DMS79 treated with DMSO at 0.1 percent for 48 hours (cell line): Measurements from ENCODE around the gene MOB3B.
"Not testable (repeated sequence)": the region's sequence is repeated elsewhere in the genome, so short reads cannot be mapped to it uniquely, and the experiment has no call there.

Experiments used
- DNase-seq: peaks from one replicate; lab custom pipeline; 2025; lab: John Stamatoyannopoulos, UW

The MOB3B gene

DNA sequence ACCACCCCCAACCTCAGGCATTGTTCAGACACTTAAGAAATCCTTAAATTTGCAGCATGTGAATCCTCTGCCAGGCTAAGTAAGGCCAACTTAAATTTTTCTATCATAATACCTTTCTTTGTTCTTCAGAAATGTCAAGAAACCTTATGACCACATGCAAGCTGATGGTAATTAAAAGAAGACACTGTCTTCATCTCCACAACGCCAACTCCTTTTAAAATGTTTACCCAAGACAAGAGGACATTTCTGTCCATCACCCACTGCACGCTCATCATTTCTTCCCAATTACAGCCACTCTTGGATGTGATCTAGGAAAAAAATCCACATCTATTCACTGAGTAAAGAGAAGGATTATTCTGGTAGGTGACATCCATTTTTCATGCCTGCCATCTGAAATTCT is 11.6 kb downstream of the MOB3B start:
- no peak for DNase-seq

DNA sequence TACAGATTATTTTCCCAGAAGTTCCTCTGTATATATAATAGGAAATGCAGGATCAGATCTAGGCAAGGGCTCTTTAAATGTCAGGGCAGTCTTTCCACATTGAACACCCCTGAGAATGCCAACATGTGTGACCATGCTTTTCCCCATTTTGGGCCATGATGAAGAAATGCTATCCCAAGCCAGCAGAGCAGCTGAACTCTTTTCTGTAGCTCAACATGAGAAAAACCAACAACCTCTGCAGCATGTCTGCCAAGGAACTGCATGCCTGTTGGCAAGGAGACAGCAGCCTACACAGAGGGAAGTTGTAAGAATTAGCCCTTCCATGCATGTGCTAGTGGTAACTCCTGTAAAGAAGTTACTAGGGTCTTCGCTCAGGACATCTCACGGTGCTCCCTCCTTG is 15.1 kb downstream of the MOB3B start:
- DNase-seq = no peak

DNA sequence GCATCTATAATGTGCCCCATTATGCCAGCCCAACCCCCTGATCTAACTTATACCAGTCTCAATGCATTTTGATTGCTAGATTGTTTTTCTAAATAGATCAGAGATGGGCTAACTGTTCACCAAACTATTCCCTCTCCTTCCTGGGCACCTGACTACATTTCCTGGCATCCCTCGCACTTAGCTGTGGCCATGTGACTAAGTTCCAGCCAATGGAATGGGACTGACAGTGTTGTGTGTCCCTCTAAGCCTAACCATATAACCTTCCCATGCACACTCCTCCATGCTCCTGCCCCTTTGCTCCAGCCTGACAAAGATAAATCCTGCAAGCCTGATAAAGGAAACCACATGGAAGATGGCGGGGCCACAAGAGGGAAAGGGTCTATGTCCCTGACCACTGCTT is 17.8 kb downstream of the MOB3B start:
- DNase-seq = no peak

DNA sequence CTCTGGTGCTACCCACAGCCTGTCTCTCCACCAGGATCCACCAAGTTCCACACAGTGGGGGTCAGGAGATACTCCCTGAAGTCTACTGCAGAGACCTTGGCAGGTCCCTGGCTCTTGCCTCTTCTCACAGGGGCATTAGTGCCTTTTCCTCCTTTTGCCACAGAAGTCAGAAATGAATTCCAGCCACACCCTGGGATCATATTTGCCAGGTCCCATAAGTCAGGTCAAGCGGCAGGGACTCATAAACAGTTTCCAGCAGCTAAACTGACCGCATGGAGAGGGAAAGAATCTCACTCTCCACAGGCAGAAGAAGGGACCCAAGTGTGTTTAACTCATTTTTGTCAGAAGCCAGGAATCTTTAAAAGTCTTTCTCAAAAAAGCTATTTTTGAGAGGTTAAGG is 18.8 kb downstream of the MOB3B start:
- DNase-seq = no peak

DNA sequence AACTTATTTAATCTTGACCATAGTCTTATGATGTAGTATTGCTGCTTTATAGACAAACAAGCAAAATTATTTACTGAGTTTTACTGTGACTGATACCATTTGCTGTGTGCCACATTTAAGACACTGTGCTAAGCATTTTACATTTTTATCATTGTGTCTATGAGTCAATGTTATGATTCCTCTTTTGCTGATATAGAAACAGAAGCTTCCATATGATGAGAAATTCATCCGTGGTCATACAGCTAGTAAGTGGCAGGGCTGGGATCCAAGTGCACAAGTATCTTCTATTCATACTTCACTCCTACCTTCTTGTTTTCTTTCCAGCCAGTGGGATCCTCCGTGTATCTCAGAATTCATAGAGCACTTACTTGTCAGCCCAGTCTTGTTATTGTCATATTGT is 22.6 kb downstream of the MOB3B start:
- DNase-seq = no peak

DNA sequence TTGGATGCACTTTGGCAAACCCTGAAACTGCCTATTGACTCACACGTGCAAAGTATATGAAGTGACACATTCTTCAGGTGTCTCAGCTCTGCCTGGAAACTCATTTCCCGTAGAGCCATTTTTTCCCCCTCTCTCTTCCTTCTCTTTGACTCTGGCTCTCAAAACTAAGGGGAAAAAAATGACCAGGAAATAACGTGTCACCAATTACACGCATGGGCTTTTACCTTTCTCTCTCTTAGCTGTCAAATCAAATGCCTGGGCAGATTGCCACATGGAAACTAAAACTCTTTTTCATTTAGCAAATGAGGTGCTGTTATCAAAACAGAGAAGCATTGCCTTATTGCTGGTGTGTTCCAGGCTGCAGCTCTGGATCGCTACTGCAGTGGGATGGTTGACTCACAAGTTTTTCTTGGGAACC is 23.9 kb downstream of the MOB3B start:
- DNase-seq = no peak

DNA sequence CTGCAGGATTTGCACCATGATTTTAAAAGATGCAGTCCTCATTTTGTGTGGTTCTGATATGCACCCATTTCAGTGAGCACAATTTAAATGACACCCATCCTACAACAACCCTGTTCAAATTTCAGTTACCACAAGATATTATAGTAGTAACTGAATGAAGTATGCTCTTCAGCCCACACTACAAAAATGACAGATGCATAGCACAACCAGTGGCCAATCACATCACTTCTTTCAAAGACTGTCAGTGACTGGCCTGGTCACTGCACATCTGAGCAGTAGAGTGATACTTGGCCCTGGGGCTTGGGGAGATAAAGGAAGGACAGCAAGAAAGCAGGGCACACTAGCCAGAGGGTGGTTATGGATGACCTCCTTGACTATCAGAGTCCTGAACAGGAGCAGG is 25.4 kb downstream of the MOB3B start:
- no peak for DNase-seq

DNA sequence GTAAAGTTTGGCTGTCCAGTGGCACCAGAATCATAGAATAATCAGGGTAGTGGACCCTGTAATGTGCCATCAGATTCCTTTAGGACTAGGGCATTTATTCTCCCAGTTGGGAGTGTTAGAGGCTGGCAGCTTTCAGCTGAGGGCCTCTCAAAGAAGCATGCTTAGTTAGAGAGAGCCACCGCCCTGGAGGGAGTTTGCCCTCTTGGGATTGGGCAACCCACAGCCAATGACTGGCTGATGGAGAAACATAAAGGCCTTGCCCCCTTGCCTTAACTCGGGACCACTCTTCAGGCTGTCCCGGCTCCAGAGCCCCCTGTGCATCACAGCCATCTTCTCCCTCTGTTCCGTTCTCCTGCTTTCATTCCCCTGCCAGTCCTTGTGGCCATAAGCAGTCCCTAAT is 26.0 kb downstream of the MOB3B start:
- DNase-seq = no peak

DNA sequence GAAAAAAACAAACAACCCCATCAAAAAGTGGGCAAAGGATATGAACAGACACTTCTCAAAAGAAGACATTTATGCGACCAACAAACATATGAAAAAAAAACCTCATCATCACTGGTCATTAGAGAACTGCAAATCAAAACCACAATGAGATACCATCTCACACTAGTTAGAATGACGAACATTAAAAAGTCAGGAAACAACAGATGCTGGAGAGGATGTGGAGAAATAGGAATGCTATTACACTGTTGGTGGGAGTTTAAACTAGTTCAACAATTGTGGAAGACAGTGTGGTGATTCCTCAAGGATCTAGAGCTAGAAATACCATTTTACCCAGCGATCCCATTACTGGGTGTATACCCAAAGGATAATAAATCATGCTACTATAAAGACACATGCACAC is 28.7 kb downstream of the MOB3B start:
- not testable (repeated sequence) for DNase-seq

DNA sequence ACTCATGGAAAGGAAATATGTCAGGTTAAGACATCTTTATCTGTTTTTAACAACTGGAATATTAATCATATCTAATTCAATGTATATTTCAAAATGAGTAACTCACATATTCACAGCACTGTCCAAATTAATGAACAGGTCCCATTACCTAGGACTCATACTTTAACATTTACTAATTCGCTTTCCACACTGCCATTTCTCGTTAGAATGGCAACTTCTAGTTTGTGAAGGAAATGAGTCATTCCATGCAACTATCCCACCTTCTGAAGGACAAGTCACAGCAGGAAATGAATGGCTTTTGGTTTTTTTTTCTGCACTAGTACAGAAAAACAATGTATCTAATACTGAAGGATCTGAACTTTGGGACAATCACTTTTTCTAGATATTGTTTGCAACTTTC is 30.2 kb downstream of the MOB3B start:
- DNase-seq = no peak

DNA sequence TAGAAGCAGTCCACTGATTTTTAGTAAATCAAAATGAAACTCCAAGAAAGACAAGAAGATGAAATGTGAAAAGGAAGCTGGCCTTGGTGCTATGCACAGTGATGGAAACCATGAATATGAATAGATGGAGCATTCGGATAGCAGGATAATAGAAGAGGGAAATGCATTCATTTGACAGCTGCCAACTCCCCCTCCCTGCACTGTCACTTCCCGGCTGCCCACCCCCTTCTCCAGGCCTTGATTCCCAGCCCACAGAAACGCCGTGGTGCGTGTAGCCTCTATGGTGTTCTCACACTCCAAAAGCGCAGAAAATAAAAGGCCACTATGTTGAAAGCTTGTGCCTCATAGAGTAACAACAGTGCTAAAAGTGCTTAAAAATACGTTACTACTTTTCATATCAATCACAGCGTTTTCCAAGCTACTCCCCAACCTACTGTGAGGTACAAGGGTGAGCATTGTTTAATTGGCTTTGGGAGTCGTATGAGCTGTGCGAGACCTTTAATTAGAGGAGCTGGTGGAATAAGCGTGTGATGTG is 31.7 kb downstream of the MOB3B start:
- no peak for DNase-seq

DNA sequence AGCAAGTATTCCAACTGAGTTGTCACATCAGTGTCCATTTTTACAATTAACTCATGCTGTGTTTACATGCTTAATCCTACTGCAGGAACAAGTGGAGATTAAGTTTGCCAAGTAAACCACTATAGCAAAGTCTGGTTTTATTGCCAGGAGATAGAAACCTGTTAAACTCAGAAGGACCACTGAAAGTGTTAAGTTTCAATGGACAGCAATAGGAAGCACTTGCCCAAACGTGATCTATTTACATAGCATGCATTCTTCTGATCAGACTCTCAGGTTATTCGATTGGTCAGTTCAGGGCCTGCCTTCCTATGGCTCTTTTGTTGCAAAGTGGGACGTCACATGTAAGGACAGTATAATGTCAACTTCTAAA is 33.5 kb downstream of the MOB3B start:
- DNase-seq = no peak

DNA sequence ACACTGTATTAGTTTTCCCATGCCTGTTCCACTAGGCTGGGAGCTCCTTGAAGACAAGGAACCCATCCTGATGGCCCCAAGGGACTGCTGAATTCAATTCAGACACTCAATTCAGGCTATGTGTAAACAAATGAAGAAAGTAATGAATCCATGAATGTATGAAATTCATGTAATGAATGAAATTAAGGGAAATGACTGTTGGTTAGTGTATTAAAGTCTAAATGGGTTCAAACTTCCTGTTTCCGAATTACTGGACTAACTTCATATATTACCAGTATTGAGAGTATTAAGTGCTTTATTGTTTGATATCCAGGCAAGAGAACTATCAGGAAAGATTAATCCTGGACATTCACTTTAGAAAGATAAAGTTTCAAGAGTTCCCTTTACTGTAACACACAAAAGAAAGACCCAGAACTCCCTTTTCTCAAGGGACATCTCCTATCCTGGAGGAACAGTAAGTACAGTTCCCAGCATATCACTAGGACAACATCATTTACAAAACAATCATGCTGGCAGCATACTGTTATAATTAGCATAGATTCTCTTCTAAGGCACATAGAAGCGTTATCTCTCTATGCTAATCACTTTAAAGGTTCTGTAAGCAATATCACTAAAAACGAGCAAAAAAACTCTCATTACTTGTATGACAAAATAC is 34.0 kb downstream of the MOB3B start:
- no peak for DNase-seq

DNA sequence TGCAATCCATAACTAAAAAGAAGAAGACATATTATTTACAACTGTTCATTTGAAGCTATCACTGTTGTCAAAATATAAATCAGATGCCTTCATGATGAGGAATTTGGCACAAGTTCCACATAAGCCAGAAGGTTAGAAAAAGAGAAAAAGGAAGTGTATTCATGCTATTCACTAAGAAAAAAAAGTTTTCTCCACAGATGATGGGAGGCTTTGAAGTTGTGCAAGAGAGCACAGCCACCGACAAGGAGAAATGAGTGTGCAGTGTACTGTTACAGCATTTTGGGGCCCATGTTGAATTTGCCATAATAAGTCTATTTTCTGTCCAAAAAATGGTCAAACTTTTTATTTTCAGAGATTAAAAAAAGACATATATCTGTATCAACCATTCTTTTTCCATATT is 38.5 kb downstream of the MOB3B start:
- DNase-seq = no peak

DNA sequence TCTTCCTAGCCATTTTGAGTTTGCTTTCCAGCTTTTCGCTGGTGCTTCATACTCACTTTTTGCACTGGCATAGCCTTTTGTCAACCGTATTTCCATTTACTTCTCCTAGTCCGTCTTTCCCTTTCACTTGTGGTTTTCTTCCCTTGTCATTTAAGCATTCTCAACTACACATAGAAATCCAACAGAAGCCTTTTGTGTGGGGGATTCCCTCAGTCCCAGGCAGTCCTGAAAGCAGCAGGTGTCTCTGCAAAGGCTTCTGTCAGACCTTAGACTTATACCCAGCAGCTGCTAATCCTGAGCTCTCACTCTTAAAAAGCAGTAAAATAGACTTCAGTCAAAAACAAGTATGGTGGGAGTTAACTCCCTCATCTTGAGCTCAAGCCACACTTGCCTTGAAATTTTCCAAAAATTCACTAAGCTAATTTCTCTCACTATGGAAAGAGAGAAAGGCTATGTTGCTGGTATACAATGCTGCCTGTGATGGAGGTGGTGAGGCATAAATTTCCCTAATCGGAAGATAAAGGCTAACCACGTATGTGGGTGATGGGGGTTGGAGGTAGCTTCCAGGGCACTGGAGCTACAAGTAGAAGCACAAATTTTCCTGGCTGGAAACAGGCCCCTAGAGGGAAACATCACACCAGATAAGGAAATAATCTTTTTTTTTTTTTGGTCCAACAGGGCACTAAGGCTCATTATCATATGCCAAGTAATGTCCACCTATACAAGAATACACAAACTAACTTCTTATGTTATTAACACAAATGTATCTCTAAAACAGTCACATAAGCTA is 40.3 kb downstream of the MOB3B start:
- DNase-seq = no peak

DNA sequence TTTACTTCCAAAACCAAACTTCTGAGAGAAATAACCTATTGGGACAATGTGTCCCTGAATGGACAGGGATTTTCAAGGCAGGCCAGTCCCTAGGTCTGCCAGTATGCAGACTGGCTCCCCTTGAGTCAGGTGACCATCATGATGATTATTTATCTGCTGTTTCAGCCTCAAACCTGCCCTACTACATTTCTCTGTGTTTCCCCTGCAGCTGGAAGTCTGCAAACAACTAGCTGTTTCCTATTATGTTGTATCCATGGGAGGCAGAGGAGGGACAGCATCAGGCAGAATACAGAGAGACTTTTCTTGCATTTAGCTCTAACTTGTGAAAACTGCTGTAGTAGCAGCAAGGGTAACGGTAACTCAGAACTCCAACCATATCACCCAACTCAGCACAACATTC is 41.7 kb downstream of the MOB3B start:
- no peak for DNase-seq

DNA sequence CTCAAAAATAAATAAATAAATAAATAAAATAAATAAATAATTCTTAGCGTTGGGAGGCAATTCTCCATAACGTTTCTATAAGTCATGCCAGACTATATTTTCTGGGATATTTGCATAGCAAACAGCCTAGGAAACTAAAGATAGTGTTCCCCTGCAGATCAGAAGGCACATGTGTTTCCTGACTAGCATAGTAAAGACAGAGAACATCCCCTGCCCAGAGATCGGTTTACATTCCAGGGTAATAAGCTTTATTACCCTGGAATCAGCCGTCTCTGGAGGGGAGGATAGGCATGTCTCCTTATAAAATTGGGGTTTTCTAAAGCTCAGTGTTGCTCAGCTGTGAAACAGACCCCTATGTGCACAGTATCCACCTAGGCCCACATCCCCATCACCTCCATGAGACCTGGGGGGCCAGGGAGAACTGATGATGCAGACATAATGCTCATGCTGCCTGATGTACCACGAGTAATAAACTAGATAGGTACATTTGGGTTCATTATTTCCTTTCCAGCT is 42.4 kb downstream of the MOB3B start:
- no peak for DNase-seq

DNA sequence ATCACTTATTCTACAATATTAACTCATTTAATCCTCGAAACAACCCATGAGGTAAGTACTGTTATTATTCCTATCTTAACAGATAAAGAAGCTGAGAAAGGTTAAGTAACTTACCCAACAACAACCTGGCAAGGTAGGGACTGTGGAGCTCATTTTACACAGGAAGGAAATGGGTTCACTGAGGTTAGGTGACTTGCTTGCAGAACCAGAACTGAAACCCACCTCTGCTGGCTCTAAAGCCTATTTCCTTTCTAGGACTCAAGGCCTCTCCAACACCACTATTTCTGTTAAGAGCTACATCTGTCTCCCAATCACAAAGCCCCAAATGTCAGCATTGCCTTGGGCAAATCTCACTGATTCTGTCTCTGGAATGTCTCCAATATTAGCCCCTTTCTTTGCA is 44.5 kb downstream of the MOB3B start:
- no peak for DNase-seq

DNA sequence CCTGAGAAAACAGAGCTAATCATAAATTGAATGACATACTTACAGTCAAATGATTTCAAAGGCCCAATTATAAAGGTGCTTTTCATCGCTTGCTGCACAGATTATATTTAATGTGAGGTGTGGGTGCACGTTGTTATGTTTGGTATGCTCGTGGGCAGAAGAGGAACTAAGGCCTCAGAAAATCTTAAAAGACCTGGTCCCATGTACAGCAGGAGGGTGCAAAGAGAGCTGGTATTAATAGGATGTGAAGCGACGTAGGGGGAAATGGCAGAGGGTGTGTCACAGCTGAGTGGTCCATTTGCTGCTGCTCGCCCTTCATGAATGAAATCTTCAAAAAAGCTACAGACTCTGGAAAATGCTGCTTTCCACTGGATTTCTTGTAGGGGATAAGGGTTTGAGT is 46.0 kb downstream of the MOB3B start:
- DNase-seq = no peak

DNA sequence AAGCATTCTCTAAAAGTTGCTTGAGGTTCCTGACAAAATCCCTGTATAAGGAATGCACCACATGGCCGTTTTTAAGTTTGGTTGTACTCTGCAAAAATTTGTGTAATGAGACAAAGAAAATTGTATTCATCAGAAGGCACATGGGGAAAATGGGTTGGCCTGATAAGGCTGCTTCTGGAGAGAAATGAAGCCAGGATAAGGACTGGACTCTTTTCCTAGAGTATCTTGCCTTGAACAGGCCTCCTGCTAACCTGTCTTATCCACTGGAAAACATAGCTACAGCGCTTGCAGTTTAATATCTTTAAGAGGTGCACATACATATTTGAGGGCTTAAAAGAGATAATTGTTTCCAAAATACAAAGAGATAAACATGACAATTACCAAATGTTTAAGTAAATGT is 46.9 kb downstream of the MOB3B start:
- DNase-seq = no peak

DNA sequence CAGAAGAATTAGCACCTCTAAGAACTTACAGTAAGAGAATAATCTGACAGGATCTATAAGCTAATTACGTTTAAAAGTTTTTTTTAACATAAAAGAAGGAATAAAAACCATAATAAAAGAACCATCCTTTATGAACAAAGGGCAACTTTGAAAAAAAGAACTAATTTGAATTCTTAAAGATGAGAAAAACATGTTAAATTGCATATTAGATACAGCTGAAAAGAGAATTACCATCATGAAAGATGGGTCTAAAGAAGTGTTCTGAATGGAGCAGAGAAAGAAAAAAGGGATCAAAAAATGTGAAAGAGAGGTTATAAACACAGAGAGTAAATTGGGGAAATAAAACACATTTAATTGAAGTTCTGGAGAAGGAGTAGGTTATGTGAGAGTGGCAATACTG is 51.3 kb downstream of the MOB3B start:
- no peak for DNase-seq

DNA sequence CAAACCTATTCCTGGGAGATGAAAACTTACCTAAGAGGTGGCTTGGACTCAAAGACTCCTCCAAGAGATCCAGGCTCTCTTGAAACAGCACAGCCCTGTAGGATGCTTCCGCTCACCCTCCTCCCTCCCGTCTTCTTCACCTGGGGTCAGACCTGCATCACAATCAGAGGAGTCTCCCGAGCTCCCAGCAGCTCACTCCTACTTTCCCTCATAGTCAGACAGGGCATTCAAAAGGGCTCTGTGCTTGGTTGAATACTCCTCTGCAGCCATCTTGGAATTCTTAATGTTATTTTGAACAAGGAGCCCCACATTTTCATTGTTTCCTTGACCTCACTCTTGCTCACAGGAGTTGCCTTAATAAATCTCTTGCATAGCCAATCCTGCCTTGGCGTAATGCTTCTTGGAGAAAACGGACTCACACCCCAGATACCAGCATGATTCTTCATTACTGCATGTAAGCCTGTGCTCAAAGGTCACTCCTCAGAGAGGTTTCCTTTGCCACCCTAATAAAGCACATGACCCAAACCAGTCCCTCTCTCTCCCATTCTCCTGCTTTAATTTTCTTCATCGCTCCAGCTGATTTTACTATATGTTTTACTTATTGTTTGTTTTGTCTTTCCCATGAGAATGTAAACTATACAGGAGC is 52.6 kb downstream of the MOB3B start:
- no peak for DNase-seq

DNA sequence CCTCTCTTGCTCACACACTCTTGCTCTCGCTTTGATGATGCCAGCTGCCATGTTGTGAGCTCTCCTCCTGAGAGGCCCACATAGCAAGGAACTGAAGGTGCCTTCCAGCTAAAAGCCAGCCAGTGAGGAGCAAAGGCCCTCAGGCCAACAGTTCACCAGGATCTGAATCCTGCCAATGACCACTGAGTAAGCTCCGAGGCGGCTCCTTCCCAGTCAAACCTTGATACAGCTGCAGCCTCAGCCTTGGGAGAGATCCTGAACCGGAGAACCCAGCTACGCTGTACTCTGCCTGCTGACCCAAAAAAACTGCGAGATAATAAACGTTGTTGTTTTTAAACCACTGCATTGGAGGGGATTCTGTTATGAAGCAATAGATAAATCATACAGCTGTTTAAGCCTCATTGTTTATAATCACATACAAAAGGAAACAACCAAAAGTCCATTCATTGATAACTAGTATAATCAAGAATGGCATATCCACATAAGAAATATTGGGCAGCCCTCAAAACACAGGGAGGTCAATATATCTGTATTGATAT is 54.5 kb downstream of the MOB3B start:
- DNase-seq = no peak
